Spleen (tissue), 11 donors: ENCODE results near the gene RAB10. TPM values are rescaled to one million over a fixed set of nuclear protein-coding genes. Genes with fewer than 3 reads are reported as not detected.
"Not testable (repeated sequence)": the region's sequence is repeated elsewhere in the genome, so short reads cannot be mapped to it uniquely, and the experiment has no call there.

Experiments
- DNase-seq: peaks from one replicate; pipeline ENCODE4 v3.0.0-alpha.2; 2020
- H3K27ac ChIP-seq, 8 donors: fragments of 200-600 bp; sonication (generic) in 7 of 8; 1 replicate in 4 of 8; 2 replicates in 4 of 8; pipeline versions ENCODE4 v1.5.0 to v1.8.0; 2016 to 2021; ENCODE audit warnings: inconsistent platforms in 4 of 8, mild to moderate bottlenecking in 4 of 8, moderate library complexity in 1 of 8
- H3K27me3 ChIP-seq, 7 donors: fragments of 200-600 bp; sonication (generic) in 6 of 7; replicated peaks in 1 of 7; 1 replicate in 4 of 7; 2 replicates in 3 of 7; pipeline versions ENCODE4 v1.5.0 to v1.8.0; 2016 to 2021; ENCODE audit warnings: inconsistent platforms in 3 of 7, mild to moderate bottlenecking in 1 of 7
- H3K36me3 ChIP-seq, 6 donors: fragments of 200-600 bp; sonication (generic) in 5 of 6; 1 replicate in 4 of 6; 2 replicates in 2 of 6; pipeline versions ENCODE4 v1.5.0 to v1.8.0; 2016 to 2021; ENCODE audit warnings: inconsistent platforms in 2 of 6
- H3K4me1 ChIP-seq, 6 donors: fragments of 200-600 bp; sonication (generic) in 5 of 6; 1 replicate in 3 of 6; 2 replicates in 3 of 6; pipeline versions ENCODE4 v1.5.0 to v1.8.0; 2016 to 2021; ENCODE audit warnings: inconsistent platforms in 3 of 6
- H3K4me3 ChIP-seq, 8 donors: fragments of 200-600 bp; sonication (generic) in 7 of 8; 1 replicate in 4 of 8; 2 replicates in 4 of 8; pipeline versions ENCODE4 v1.5.0 to v1.8.0; 2016 to 2021; ENCODE audit warnings: inconsistent platforms in 4 of 8, mild to moderate bottlenecking in 4 of 8, moderate library complexity in 2 of 8
- H3K9me3 ChIP-seq, 8 donors: fragments of 200-600 bp; sonication (generic) in 7 of 8; 1 replicate in 4 of 8; 2 replicates in 4 of 8; pipeline versions ENCODE4 v1.5.0 to v1.8.0; 2016 to 2021; ENCODE audit warnings: inconsistent platforms in 4 of 8
- CTCF ChIP-seq, 11 experiments: fragments of 200-600 bp in 7 of 11; fragments of 450-650 bp in 4 of 11; sonication (generic) in 4 of 11; IDR thresholded peaks in 8 of 11; conservative IDR thresholded peaks in 3 of 11; 1 replicate in 7 of 11; 2 replicates in 4 of 11; pipeline versions ENCODE4 v1.4.0 to v1.8.0; 2016 to 2021; ENCODE audit warnings: antibody characterized with exemption in 11 of 11, inconsistent platforms in 4 of 11, mild to moderate bottlenecking in 1 of 11
- POLR2A ChIP-seq, 3 donors: fragments of 450-650 bp; IDR thresholded peaks; one replicate each; pipeline ENCODE4 v1.5.1; 2017; ENCODE audit warnings: antibody characterized with exemption in 3 of 3, mild to moderate bottlenecking in 1 of 3
- POLR2AphosphoS5 ChIP-seq, 3 donors: sonication (generic); formaldehyde crosslinking; IDR thresholded peaks; one replicate each; pipeline ENCODE4 v1.5.1; 2017; ENCODE audit warnings: antibody characterized with exemption in 3 of 3
- WGBS, 5 donors: extraction: QIAGEN DNeasy Blood & Tissue Kit in 3 of 5; methylation state at CpG; one replicate each; pipeline versions ENCODE4 v1.1.5 to v1.1.7; 2013 to 2018; 5-methylcytosine and 5-hydroxymethylcytosine counted together
- intact Hi-C: fragments of 100-400 bp; cut with DNase I; formaldehyde crosslinking; loops from one replicate; pipeline ENCODE4 v1.15.0; 2023; ENCODE audit warnings: low total_unique reads
- polyA plus RNA-seq, 3 donors: library from polyadenylated mRNA; stranded (reverse); fragments of 200-250 nt; gene quantifications; one replicate each; pipeline ENCODE4 v1.2.1, GENCODE V29; 2013
- total RNA-seq, 7 donors: library from RNA; depleted of rRNA in 3 of 7; stranded (reverse); fragments of >200 nt in 3 of 7; fragmentation: NEBNext Ultra II Directional in 4 of 7; extraction: Animal tissue kit (Norgen Biotek cat#: 25700) in 4 of 7; gene quantifications; one replicate each; pipeline versions ENCODE4 v1.1.0 to v1.2.1, GENCODE V29; 2016 to 2021
- donor health status: healthy with polysubstance abuse.
- donor health status: DM: no; HTN: no; CAD: no; lungs with moderate emphysema.
- donor health status: DM: no; HTN: no; CAD: no.
- donor health status: Bipolar disorder and iron deficiency.
- donor health status: healthy.
- donor health status: DM: no; HTN: no; CAD: no.
- donor health status: DM: yes; HTN: yes; CAD: no.

Gene RAB10
- total and polyA plus RNA-seq, 10 donors: 24.4 to 135 (median 106) TPM

GRCh38 chr2:26078939-26079338 is 45.1 kb downstream of the RAB10 start:
- Histone ChIP-seq H3K27ac (no peak overlapping the region), H3K36me3 (peaks cover 0 to 9% (median 0%) of the 10 kb centered on the region in 6 donors), H3K4me1 (peaks cover 0 to 94% (median 28%) of the 10 kb centered on the region in 6 donors), H3K4me3 (no peak overlapping the region), H3K9me3 (peaks cover 0 to 30% (median 20%) of the 10 kb centered on the region in 8 donors), H3K27me3 (no peaks in the 10 kb centered on the region)
- DNase-seq: no peak
- intact Hi-C loops: no loop called here
- TF ChIP-seq POLR2AphosphoS5 (IDR thresholded peaks at IDR 0.05) (no peak), POLR2A (IDR thresholded peaks at IDR 0.05) (no peak), CTCF (IDR thresholded peaks at IDR 0.05 in 8 of 11, conservative IDR thresholded peaks at IDR 0.05 in 3 of 11) (no peak)
- 94 to 98% (median 95%) methylated on average over 3 of the region's 3 CpGs for WGBS, 5 donors

- 95 to 97% (median 96%) methylated on average over 1 of the region's 1 CpG for WGBS, 5 donors
- DNase-seq: no peak
- H3K9me3 ChIP-seq: peaks cover 0 to 30% (median 20%) of the 10 kb centered on the region in 8 donors
- peaks cover 0 to 9% (median 0%) of the 10 kb centered on the region in 6 donors for H3K36me3 ChIP-seq
- intact Hi-C loops: no loop called here
- peaks cover 0 to 93% (median 20%) of the 10 kb centered on the region in 6 donors for H3K4me1 ChIP-seq
- H3K4me3 ChIP-seq: no peak overlapping the region
- no peaks in the 10 kb centered on the region for H3K27me3 ChIP-seq
- no peak for TF ChIP-seq POLR2AphosphoS5 (IDR thresholded peaks at IDR 0.05)
- no peak for TF ChIP-seq CTCF (IDR thresholded peaks at IDR 0.05 in 8 of 11, conservative IDR thresholded peaks at IDR 0.05 in 3 of 11)
- no peak for TF ChIP-seq POLR2A (IDR thresholded peaks at IDR 0.05)
- H3K27ac ChIP-seq: peak overlapping the region in 2 of 8 donors; percentile 63 to 67
Measured at GRCh38 chr2:26080356-26080755, 46.5 kb downstream of the RAB10 start.

GRCh38 chr2:26080925-26081324 is 47.0 kb downstream of the RAB10 start:
- Histone ChIP-seq H3K4me1 (peaks cover 0 to 93% (median 21%) of the 10 kb centered on the region in 6 donors), H3K36me3 (peaks cover 0 to 15% (median 0%) of the 10 kb centered on the region in 6 donors), H3K27ac (peak overlapping the region in 4 of 8 donors; percentile 46 to 67 (median 60)), H3K9me3 (peaks cover 0 to 30% (median 20%) of the 10 kb centered on the region in 8 donors)
- WGBS, 5 donors: 94 to 99% (median 96%) methylated on average over 3 of the region's 3 CpGs
- DNase-seq, H3K27me3 ChIP-seq, H3K4me3 ChIP-seq, intact Hi-C loops: not testable (repeated sequence)

- no peak for TF ChIP-seq POLR2A (IDR thresholded peaks at IDR 0.05)
- no peak for TF ChIP-seq CTCF (IDR thresholded peaks at IDR 0.05 in 8 of 11, conservative IDR thresholded peaks at IDR 0.05 in 3 of 11)
- no peak for TF ChIP-seq POLR2AphosphoS5 (IDR thresholded peaks at IDR 0.05)
- Histone ChIP-seq H3K4me3 (no peak overlapping the region), H3K4me1 (peaks cover 0 to 93% (median 18%) of the 10 kb centered on the region in 6 donors), H3K9me3 (peaks cover 0 to 30% (median 20%) of the 10 kb centered on the region in 8 donors), H3K36me3 (peaks cover 0 to 17% (median 0%) of the 10 kb centered on the region in 6 donors), H3K27me3 (no peaks in the 10 kb centered on the region), H3K27ac (peak overlapping the region in 3 of 8 donors; percentile 57 to 67 (median 63))
- WGBS, 5 donors: 49 to 86% (median 73%) methylated on average over 5 of the region's 5 CpGs
- intact Hi-C loops: no loop called here
- DNase-seq: no peak
Measured at GRCh38 chr2:26081556-26081955, 47.7 kb downstream of the RAB10 start.
